OCI-LY7 (cell line): Measurements from ENCODE around the gene RHOT2. TPM values are rescaled to one million over a fixed set of nuclear protein-coding genes. Genes with fewer than 3 reads are reported as not detected.

Experiments
- BruUV-seq: library from RNA; stranded (reverse); fragments of 400-500 nt; replicated peaks from 2 replicates; lab custom pipeline; 2021; lab: Mats Ljungman, UMichigan
- CTCF ChIA-PET: fragments of 300-600 bp; sonication (Branson Sonifier 250); formaldehyde crosslinking; loops from one replicate; lab custom pipeline; 2022; ENCODE audit warnings: antibody characterized with exemption; ENCODE audit not compliant: unreplicated experiment; lab: Charles Lee
- POLR2A ChIA-PET: fragments of 300-600 bp; sonication (Branson Sonifier 250); formaldehyde crosslinking; loops from one replicate; lab custom pipeline; 2022; ENCODE audit warnings: antibody characterized with exemption; lab: Charles Lee
- DNase-seq: peaks from one replicate; pipeline ENCODE4 v3.0.0-alpha.2; 2015; ENCODE audit warnings: low spot score
- H2AFZ ChIP-seq: fragments of 200-600 bp; sonication (generic), shearing (Covaris generic); 2 replicates; pipeline ENCODE4 v1.6.1; 2014; ENCODE audit warnings: mild to moderate bottlenecking, antibody characterized with exemption, low read length, moderate library complexity
- H3K27ac ChIP-seq: fragments of 200-600 bp; sonication (generic); 2 replicates; pipeline ENCODE4 v1.5.1; 2014; ENCODE audit warnings: mixed run types, low read depth, mild to moderate bottlenecking, moderate library complexity, low read length, inconsistent platforms; ENCODE audit not compliant: poor library complexity, severe bottlenecking
- H3K36me3 ChIP-seq: fragments of 200-600 bp; sonication (generic); 2 replicates; pipeline ENCODE4 v1.6.1; 2014; ENCODE audit warnings: mild to moderate bottlenecking, antibody characterized with exemption, low read length, moderate library complexity, mixed read lengths; ENCODE audit not compliant: insufficient read depth
- H3K4me1 ChIP-seq: fragments of 200-600 bp; sonication (generic); 2 replicates; pipeline ENCODE4 v1.5.1; 2014; ENCODE audit warnings: mild to moderate bottlenecking, low read length; ENCODE audit not compliant: insufficient read depth, poor library complexity, severe bottlenecking
- H3K4me2 ChIP-seq: fragments of 200-600 bp; sonication (generic); 2 replicates; pipeline ENCODE4 v1.6.1; 2014; ENCODE audit warnings: mild to moderate bottlenecking, low read length
- H3K4me3 ChIP-seq: fragments of 200-600 bp; sonication (generic); 2 replicates; pipeline ENCODE4 v1.5.1; 2014; ENCODE audit warnings: mild to moderate bottlenecking, low read depth, low read length; ENCODE audit not compliant: poor library complexity, severe bottlenecking
- H3K79me2 ChIP-seq: fragments of 200-600 bp; sonication (generic); 2 replicates; pipeline ENCODE4 v1.6.1; 2016; ENCODE audit warnings: low read depth, mild to moderate bottlenecking, low read length, moderate library complexity, mixed read lengths; ENCODE audit not compliant: insufficient read depth
- H3K9me2 ChIP-seq: fragments of 200-600 bp; sonication (generic); 2 replicates; pipeline ENCODE4 v1.6.1; 2016; ENCODE audit warnings: mild to moderate bottlenecking, low read length, mixed read lengths; ENCODE audit not compliant: insufficient read depth
- H3K9me3 ChIP-seq: fragments of 200-600 bp; sonication (generic); 2 replicates; pipeline ENCODE4 v1.6.1; 2014; ENCODE audit warnings: mild to moderate bottlenecking, mixed run types, low read length, mixed read lengths
- H4K20me1 ChIP-seq: fragments of 200-600 bp; sonication (generic); 2 replicates; pipeline ENCODE4 v1.6.1; 2014; ENCODE audit warnings: mild to moderate bottlenecking, antibody characterized with exemption, low read length, moderate library complexity, mixed read lengths; ENCODE audit not compliant: insufficient read depth
- CTCF ChIP-seq: fragments of 200-600 bp; sonication (generic); conservative IDR thresholded peaks from 2 replicates; pipeline ENCODE4 v1.5.1; 2014; ENCODE audit warnings: mild to moderate bottlenecking, antibody characterized with exemption, low read length, moderate library complexity, mixed read lengths
- EZH2phosphoT487 ChIP-seq: fragments of 200-600 bp; sonication (generic); IDR thresholded peaks from 2 replicates; pipeline ENCODE4 v1.6.1; 2018; ENCODE audit warnings: low read depth, borderline replicate concordance, mild to moderate bottlenecking, mixed run types, antibody characterized with exemption, low read length, moderate library complexity, mixed read lengths
- intact Hi-C: fragments of 100-400 bp; cut with micrococcal nuclease; formaldehyde crosslinking; loops from one replicate; pipeline ENCODE4 v1.10.0; 2022; ENCODE audit not compliant: unreplicated experiment
- total RNA-seq, 2 experiments: library from RNA; depleted of rRNA in 1 of 2; stranded (reverse); fragments of >200 nt in 1 of 2; shearing (Covaris generic) in 1 of 2; gene quantifications; 2 replicates each; pipeline ENCODE4 v1.2.3, GENCODE V29; 2014 to 2022

RHOT2 gene
- total RNA-seq, 2 experiments from 2014 or later = 133 to 136 TPM

- Histone ChIP-seq H4K20me1 (no peaks in the 10 kb centered on the region), H2AFZ (no peak overlapping the region), H3K4me3 (no peak overlapping the region), H3K79me2 (no peaks in the 10 kb centered on the region), H3K9me3 (no peaks in the 10 kb centered on the region), H3K4me2 (no peak overlapping the region), H3K27ac (no peak overlapping the region), H3K36me3 (no peaks in the 10 kb centered on the region), H3K4me1 (no peaks in the 10 kb centered on the region), H3K9me2 (no peaks in the 10 kb centered on the region)
- no TSS peak for BruUV-seq
- CTCF ChIA-PET = no interaction called here
- intact Hi-C loops = no loop called here
- POLR2A ChIA-PET = no interaction called here
- DNase-seq = no peak
- TF ChIP-seq CTCF = no peak
- TF ChIP-seq EZH2phosphoT487 = no peak
Observed at GRCh38 chr16:700684-701584, 33.0 kb downstream of the RHOT2 start.

- no peak for DNase-seq
- no peaks in the 10 kb centered on the region for H4K20me1 ChIP-seq
- H3K79me2 ChIP-seq = no peaks in the 10 kb centered on the region
- no peak overlapping the region for H3K4me3 ChIP-seq
- CTCF ChIA-PET = no interaction called here
- POLR2A ChIA-PET = no interaction called here
- no peaks in the 10 kb centered on the region for H3K9me2 ChIP-seq
- H3K9me3 ChIP-seq = no peaks in the 10 kb centered on the region
- BruUV-seq = no TSS peak
- H2AFZ ChIP-seq = no peak overlapping the region
- no peak overlapping the region for H3K27ac ChIP-seq
- H3K4me1 ChIP-seq = no peaks in the 10 kb centered on the region
- no peak overlapping the region for H3K4me2 ChIP-seq
- H3K36me3 ChIP-seq = no peaks in the 10 kb centered on the region
- intact Hi-C loops = no loop called here
- TF ChIP-seq CTCF = no peak
- TF ChIP-seq EZH2phosphoT487 = no peak
Observed at GRCh38 chr16:702341-702740, 34.4 kb downstream of the RHOT2 start.

GRCh38 chr16:703406-703805 lies 35.5 kb downstream of the RHOT2 start:
- DNase-seq = no peak
- Histone ChIP-seq H3K27ac (no peak overlapping the region), H3K36me3 (no peaks in the 10 kb centered on the region), H3K9me3 (no peaks in the 10 kb centered on the region), H3K4me2 (no peak overlapping the region), H3K79me2 (no peaks in the 10 kb centered on the region), H2AFZ (no peak overlapping the region), H4K20me1 (no peaks in the 10 kb centered on the region), H3K4me3 (no peak overlapping the region), H3K4me1 (no peaks in the 10 kb centered on the region), H3K9me2 (no peaks in the 10 kb centered on the region)
- CTCF ChIA-PET = no interaction called here
- intact Hi-C loops = no loop called here
- POLR2A ChIA-PET = no interaction called here
- TF ChIP-seq EZH2phosphoT487 (no peak), CTCF (no peak)
- BruUV-seq = no TSS peak
